H9 (cell line): ENCODE measurements around the gene PFDN2. TPM values are rescaled to one million over a fixed set of nuclear protein-coding genes. Genes with fewer than 3 reads are reported as not detected.
"Not testable (repeated sequence)": the region's sequence is repeated elsewhere in the genome, so short reads cannot be mapped to it uniquely, and the experiment has no call there.

Experiments
- DNase-seq: peaks from one replicate; pipeline ENCODE4 v3.0.0-alpha.2; 2017
- H2AFZ ChIP-seq: one replicate; pipeline ENCODE4 v1.6.1; 2013; ENCODE audit warnings: mild to moderate bottlenecking, low read length, control low read depth, moderate library complexity
- H2AK5ac ChIP-seq: 2 replicates; pipeline ENCODE4 v1.6.1; 2013; ENCODE audit warnings: low read length, control low read depth, mixed read lengths; ENCODE audit not compliant: insufficient read length
- H2BK120ac ChIP-seq: one replicate; pipeline ENCODE4 v1.6.1; 2013; ENCODE audit warnings: low read depth, mild to moderate bottlenecking, low read length, control low read depth, inconsistent platforms; ENCODE audit not compliant: poor library complexity, severe bottlenecking
- H2BK12ac ChIP-seq: 2 replicates; pipeline ENCODE4 v1.6.1; 2013; ENCODE audit warnings: low read length, control low read depth, mixed read lengths, low read depth; ENCODE audit not compliant: insufficient read length
- H2BK15ac ChIP-seq: 2 replicates; pipeline ENCODE4 v1.6.1; 2013; ENCODE audit warnings: low read depth, low read length, control low read depth
- H2BK20ac ChIP-seq: one replicate; pipeline ENCODE4 v1.6.1; 2013; ENCODE audit warnings: low read depth, mild to moderate bottlenecking, low read length, control low read depth, inconsistent platforms; ENCODE audit not compliant: poor library complexity, severe bottlenecking
- H2BK5ac ChIP-seq: 2 replicates; pipeline ENCODE4 v1.6.1; 2013; ENCODE audit warnings: low read length, control low read depth, mixed read lengths; ENCODE audit not compliant: insufficient read length
- H3K14ac ChIP-seq: 2 replicates; pipeline ENCODE4 v1.6.1; 2013; ENCODE audit warnings: low read length, control low read depth; ENCODE audit not compliant: insufficient read depth
- H3K18ac ChIP-seq: 2 replicates; pipeline ENCODE4 v1.6.1; 2013; ENCODE audit warnings: low read depth, mild to moderate bottlenecking, mixed read lengths, low read length, control low read depth; ENCODE audit not compliant: insufficient read length
- H3K23ac ChIP-seq: 2 replicates; pipeline ENCODE4 v1.6.1; 2013; ENCODE audit warnings: low read length, control low read depth, mixed read lengths, low read depth; ENCODE audit not compliant: insufficient read length
- H3K23me2 ChIP-seq: 2 replicates; pipeline ENCODE4 v1.6.1; 2013; ENCODE audit warnings: low read depth, mild to moderate bottlenecking, mixed read lengths, low read length, control low read depth; ENCODE audit not compliant: insufficient read length, poor library complexity, severe bottlenecking
- H3K27ac ChIP-seq: 2 replicates; pipeline ENCODE4 v1.5.1; 2013; ENCODE audit warnings: low read length, control low read depth, mixed read lengths, low read depth; ENCODE audit not compliant: insufficient read length
- H3K27me3 ChIP-seq: 2 replicates; pipeline ENCODE4 v1.6.1; 2013; ENCODE audit warnings: low read length, control low read depth, inconsistent platforms; ENCODE audit not compliant: insufficient read depth
- H3K4ac ChIP-seq: 2 replicates; pipeline ENCODE4 v1.6.1; 2013; ENCODE audit warnings: low read depth, mild to moderate bottlenecking, control low read depth, inconsistent platforms, low read length, moderate library complexity
- H3K4me1 ChIP-seq: 2 replicates; pipeline ENCODE4 v1.6.1; 2013; ENCODE audit warnings: low read length, control low read depth, inconsistent platforms; ENCODE audit not compliant: insufficient read depth
- H3K4me2 ChIP-seq: 2 replicates; pipeline ENCODE4 v1.6.1; 2013; ENCODE audit warnings: low read length, control low read depth, mixed read lengths; ENCODE audit not compliant: insufficient read length, insufficient read depth
- H3K56ac ChIP-seq: 2 replicates; pipeline ENCODE4 v1.6.1; 2013; ENCODE audit warnings: low read depth, mild to moderate bottlenecking, mixed read lengths, low read length, control low read depth; ENCODE audit not compliant: insufficient read length
- H3K79me1 ChIP-seq: 2 replicates; pipeline ENCODE4 v1.6.1; 2013; ENCODE audit warnings: low read depth, mild to moderate bottlenecking, moderate library complexity, low read length, control low read depth, inconsistent platforms; ENCODE audit not compliant: insufficient read depth, poor library complexity, severe bottlenecking
- H3K79me2 ChIP-seq: 2 replicates; pipeline ENCODE4 v1.6.1; 2013; ENCODE audit warnings: low read length, control low read depth, inconsistent platforms; ENCODE audit not compliant: insufficient read depth
- H3K9ac ChIP-seq: 2 replicates; pipeline ENCODE4 v1.6.1; 2013; ENCODE audit warnings: low read length, control low read depth, mixed read lengths; ENCODE audit not compliant: insufficient read length; ENCODE audit errors: extremely low read depth
- H3K9me3 ChIP-seq: one replicate; pipeline ENCODE4 v1.6.1; 2013; ENCODE audit warnings: low read depth, low read length, inconsistent platforms; ENCODE audit not compliant: control insufficient read depth
- H3T11ph ChIP-seq: one replicate; pipeline ENCODE4 v1.6.1; 2013; ENCODE audit warnings: mild to moderate bottlenecking, low read length, control low read depth, inconsistent platforms
- H4K20me1 ChIP-seq: one replicate; pipeline ENCODE4 v1.6.1; 2013; ENCODE audit not compliant: control insufficient read depth, insufficient read length, insufficient read depth
- H4K5ac ChIP-seq: 2 replicates; pipeline ENCODE4 v1.6.1; 2013; ENCODE audit warnings: low read depth, mild to moderate bottlenecking, mixed read lengths, low read length, control low read depth; ENCODE audit not compliant: insufficient read length
- H4K8ac ChIP-seq: replicated peaks from 2 replicates; pipeline ENCODE4 v1.6.1; 2013; ENCODE audit warnings: low read length, control low read depth, mixed read lengths, low read depth; ENCODE audit not compliant: insufficient read length
- H4K91ac ChIP-seq: 2 replicates; pipeline ENCODE4 v1.6.1; 2013; ENCODE audit warnings: low read depth, mild to moderate bottlenecking, moderate library complexity, mixed read lengths, low read length, control low read depth; ENCODE audit not compliant: insufficient read length
- H3K27ac Mint-ChIP-seq, 3 experiments: 2 replicates in 2 of 3; 3 replicates in 1 of 3; pipeline ENCODE4 v1.8.0; 2020 to 2021; ENCODE audit warnings: mixed read lengths in 3 of 3, mild to moderate bottlenecking in 1 of 3, moderate library complexity in 1 of 3
- H3K27me3 Mint-ChIP-seq: 2 replicates; pipeline ENCODE4 v1.8.0; 2021; ENCODE audit warnings: low read depth, mild to moderate bottlenecking, moderate library complexity, mixed read lengths
- H3K36me3 Mint-ChIP-seq, 3 experiments: 2 replicates in 2 of 3; 3 replicates in 1 of 3; pipeline ENCODE4 v1.8.0; 2020 to 2021; ENCODE audit warnings: low read depth in 3 of 3, mixed read lengths in 3 of 3; ENCODE audit not compliant: insufficient read depth in 1 of 3
- H3K4me1 Mint-ChIP-seq, 2 experiments: 2 replicates each; pipeline ENCODE4 v1.8.0; 2020; ENCODE audit warnings: mixed read lengths in 2 of 2
- H3K4me3 Mint-ChIP-seq, 2 experiments: 2 replicates in 1 of 2; 3 replicates in 1 of 2; pipeline ENCODE4 v1.8.0; 2020 to 2021; ENCODE audit warnings: mild to moderate bottlenecking in 2 of 2, mixed read lengths in 2 of 2, moderate library complexity in 1 of 2
- H3K9me3 Mint-ChIP-seq, 2 experiments: 2 replicates in 1 of 2; 3 replicates in 1 of 2; pipeline ENCODE4 v1.8.0; 2020; ENCODE audit warnings: mild to moderate bottlenecking in 2 of 2, mixed read lengths in 2 of 2, moderate library complexity in 1 of 2
- WGBS: extraction: QIAGEN DNeasy Blood & Tissue Kit; methylation state at CpG from one replicate; pipeline ENCODE4 v1.1.7; 2013; ENCODE audit warnings: missing lambda C conversion rate, low lambda C conversion rate, mixed read lengths; ENCODE audit not compliant: insufficient read length; ENCODE audit errors: extremely low coverage; 5-methylcytosine and 5-hydroxymethylcytosine counted together
- total RNA-seq: library from RNA; stranded (reverse); gene quantifications from 2 replicates; pipeline ENCODE4 v1.2.1, GENCODE V29; 2021
- TF ChIP-seq, protein P1 (sequence below): fragments of 200-600 bp; sonication (generic); conservative IDR thresholded peaks from 3 replicates; pipeline ENCODE4 v1.8.0; 2021; ENCODE audit warnings: antibody characterized with exemption, mild to moderate bottlenecking

The PFDN2 gene
- total RNA-seq, 1 experiment from 2014 or later = 71.8 TPM

DNA sequence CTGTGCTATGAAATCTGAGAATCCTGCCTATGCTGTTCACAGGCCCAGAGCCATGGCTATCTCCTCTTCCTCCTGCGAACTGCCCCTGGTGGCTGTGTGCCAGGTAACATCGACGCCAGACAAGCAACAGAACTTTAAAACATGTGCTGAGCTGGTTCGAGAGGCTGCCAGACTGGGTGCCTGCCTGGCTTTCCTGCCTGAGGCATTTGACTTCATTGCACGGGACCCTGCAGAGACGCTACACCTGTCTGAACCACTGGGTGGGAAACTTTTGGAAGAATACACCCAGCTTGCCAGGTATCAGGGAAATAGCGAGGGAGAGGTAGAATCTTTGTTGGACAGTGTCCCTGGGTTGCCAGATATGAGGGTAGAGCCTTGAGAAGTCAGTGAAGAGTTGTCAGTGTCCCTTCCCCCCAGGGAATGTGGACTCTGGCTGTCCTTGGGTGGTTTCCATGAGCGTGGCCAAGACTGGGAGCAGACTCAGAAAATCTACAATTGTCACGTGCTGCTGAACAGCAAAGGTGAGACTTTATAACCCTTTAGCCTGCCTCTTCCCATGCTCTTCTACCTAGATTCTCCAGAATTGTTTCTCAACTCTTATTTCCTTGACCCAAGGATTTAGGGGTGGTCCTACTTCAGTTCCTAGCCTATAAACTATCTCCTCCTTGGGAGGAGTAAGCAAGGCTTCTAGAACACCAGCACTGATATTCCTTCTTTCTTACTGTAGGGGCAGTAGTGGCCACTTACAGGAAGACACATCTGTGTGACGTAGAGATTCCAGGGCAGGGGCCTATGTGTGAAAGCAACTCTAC is 1.5 kb upstream of the PFDN2 start:
- H3K4me1 Mint-ChIP-seq = peaks cover 21 to 24% of the 10 kb centered on the region in 2 experiments
- no peak overlapping the region for H4K91ac ChIP-seq
- TF ChIP-seq, protein P1, sequence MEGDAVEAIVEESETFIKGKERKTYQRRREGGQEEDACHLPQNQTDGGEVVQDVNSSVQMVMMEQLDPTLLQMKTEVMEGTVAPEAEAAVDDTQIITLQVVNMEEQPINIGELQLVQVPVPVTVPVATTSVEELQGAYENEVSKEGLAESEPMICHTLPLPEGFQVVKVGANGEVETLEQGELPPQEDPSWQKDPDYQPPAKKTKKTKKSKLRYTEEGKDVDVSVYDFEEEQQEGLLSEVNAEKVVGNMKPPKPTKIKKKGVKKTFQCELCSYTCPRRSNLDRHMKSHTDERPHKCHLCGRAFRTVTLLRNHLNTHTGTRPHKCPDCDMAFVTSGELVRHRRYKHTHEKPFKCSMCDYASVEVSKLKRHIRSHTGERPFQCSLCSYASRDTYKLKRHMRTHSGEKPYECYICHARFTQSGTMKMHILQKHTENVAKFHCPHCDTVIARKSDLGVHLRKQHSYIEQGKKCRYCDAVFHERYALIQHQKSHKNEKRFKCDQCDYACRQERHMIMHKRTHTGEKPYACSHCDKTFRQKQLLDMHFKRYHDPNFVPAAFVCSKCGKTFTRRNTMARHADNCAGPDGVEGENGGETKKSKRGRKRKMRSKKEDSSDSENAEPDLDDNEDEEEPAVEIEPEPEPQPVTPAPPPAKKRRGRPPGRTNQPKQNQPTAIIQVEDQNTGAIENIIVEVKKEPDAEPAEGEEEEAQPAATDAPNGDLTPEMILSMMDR = peak; percentile 54
- H2BK120ac ChIP-seq = no peak overlapping the region
- peak overlapping the region; percentile 72 for H3K9ac ChIP-seq
- H3K4me2 ChIP-seq = peak overlapping the region; percentile 53
- no peaks in the 10 kb centered on the region for H3K27me3 Mint-ChIP-seq
- H3K36me3 Mint-ChIP-seq = peaks cover 29 to 53% (median 48%) of the 10 kb centered on the region in 3 experiments; a peak in 6 of 7 replicates
- no peak overlapping the region for H3K4ac ChIP-seq
- no peak overlapping the region for H2BK20ac ChIP-seq
- H2BK15ac ChIP-seq = no peak overlapping the region
- H4K8ac ChIP-seq = no peak overlapping the region
- no peak overlapping the region for H3T11ph ChIP-seq
- peak overlapping the region; percentile 93 to 98 (median 96) for H3K27ac Mint-ChIP-seq
- no peaks in the 10 kb centered on the region for H4K20me1 ChIP-seq
- peak overlapping the region; percentile 37 for H2BK12ac ChIP-seq
- no peak overlapping the region for H2AK5ac ChIP-seq
- H3K23me2 ChIP-seq = peaks cover 9% of the 10 kb centered on the region
- no peak overlapping the region for H3K14ac ChIP-seq
- peaks cover 6% of the 10 kb centered on the region; the same call in 1 of the 2 replicates for H3K79me2 ChIP-seq
- peak; percentile 76 for DNase-seq
- H3K27ac ChIP-seq = peak overlapping the region; percentile 41
- H2BK5ac ChIP-seq = no peak overlapping the region
- no peaks in the 10 kb centered on the region for H3K9me3 Mint-ChIP-seq
- peak overlapping the region; percentile 21 for H3K56ac ChIP-seq
- no peaks in the 10 kb centered on the region for H3K27me3 ChIP-seq
- no peaks in the 10 kb centered on the region for H3K9me3 ChIP-seq
- H3K4me3 Mint-ChIP-seq = peak overlapping the region; percentile 95 to 97
- no peak overlapping the region for H2AFZ ChIP-seq
- H3K79me1 ChIP-seq = no peaks in the 10 kb centered on the region
- H3K4me1 ChIP-seq = peaks cover 5% of the 10 kb centered on the region; the same call in 1 of the 2 replicates
- H3K18ac ChIP-seq = no peak overlapping the region
- H4K5ac ChIP-seq = no peak overlapping the region
- H3K23ac ChIP-seq = no peak overlapping the region
- no CpG with 5 or more reads among the region's 10 CpGs for WGBS

DNA sequence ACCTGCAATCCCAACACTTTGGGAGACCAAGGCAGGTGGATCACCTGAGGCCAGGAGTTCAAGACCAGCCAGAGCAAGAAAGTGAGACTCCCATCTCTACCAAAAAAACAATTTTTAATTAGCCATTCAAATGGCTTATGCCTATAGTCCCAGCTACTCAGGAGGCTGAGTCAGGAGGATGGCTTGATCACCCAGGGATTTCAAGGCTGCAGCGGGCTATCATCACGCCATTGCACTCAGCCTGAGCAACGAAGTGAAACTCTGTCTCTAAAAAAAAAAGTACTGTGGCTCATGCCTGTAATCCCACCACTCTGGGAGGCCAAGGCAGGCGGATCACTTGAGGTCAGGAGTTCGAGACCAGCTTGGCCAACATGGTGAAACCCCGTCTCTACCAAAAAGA is 1.9 kb downstream of the PFDN2 start:
- H4K5ac ChIP-seq, DNase-seq, H2AFZ ChIP-seq, H3K56ac ChIP-seq, H4K8ac ChIP-seq, H3K27ac Mint-ChIP-seq, H3K27ac ChIP-seq, H4K91ac ChIP-seq, H3K4me1 ChIP-seq, H3K23ac ChIP-seq, H3K9me3 Mint-ChIP-seq, H3T11ph ChIP-seq, H4K20me1 ChIP-seq, H2BK120ac ChIP-seq, H3K23me2 ChIP-seq, H3K18ac ChIP-seq, H2BK5ac ChIP-seq, H3K27me3 ChIP-seq, H3K14ac ChIP-seq, H2BK15ac ChIP-seq, H3K9me3 ChIP-seq, H3K79me1 ChIP-seq, H3K4ac ChIP-seq, H3K4me2 ChIP-seq, H2BK12ac ChIP-seq, H2AK5ac ChIP-seq, H3K9ac ChIP-seq, H2BK20ac ChIP-seq, H3K27me3 Mint-ChIP-seq: not testable (repeated sequence)
- Mint-ChIP-seq H3K4me1 (peaks cover 23 to 24% of the 10 kb centered on the region in 2 experiments), H3K36me3 (peaks cover 8 to 20% (median 14%) of the 10 kb centered on the region in 3 experiments; a peak in 6 of 7 replicates), H3K4me3 (peak overlapping the region; percentile 95 to 97; a peak in 3 of 5 replicates)
- WGBS = no CpG with 5 or more reads among the region's 6 CpGs
- H3K79me2 ChIP-seq = peaks cover 10% of the 10 kb centered on the region; the same call in 1 of the 2 replicates
